Liver (tissue), 9 donors: ENCODE results near the gene ZCCHC14. TPM values are rescaled to one million over a fixed set of nuclear protein-coding genes. Genes with fewer than 3 reads are reported as not detected.

ENCODE experiments used
- DNase-seq: peaks from one replicate; pipeline ENCODE4 v3.0.0-alpha.2; 2017; ENCODE audit warnings: low spot score
- H3K27ac ChIP-seq, 2 donors: one replicate each; pipeline ENCODE4 v1.7.0; 2013; ENCODE audit warnings: inconsistent platforms in 2 of 2, low read length in 2 of 2, control low read depth in 1 of 2, low read depth in 1 of 2, mild to moderate bottlenecking in 1 of 2
- H3K27me3 ChIP-seq, 4 donors: one replicate each; pipeline versions ENCODE4 v1.6.1 to v1.7.0; 2013; ENCODE audit warnings: low read length in 3 of 4, inconsistent platforms in 1 of 4, mild to moderate bottlenecking in 1 of 4, moderate library complexity in 1 of 4; ENCODE audit not compliant: control insufficient read depth in 4 of 4, insufficient read depth in 4 of 4
- H3K36me3 ChIP-seq, 4 donors: one replicate each; pipeline versions ENCODE4 v1.6.1 to v1.7.0; 2013; ENCODE audit warnings: low read length in 3 of 4, mild to moderate bottlenecking in 3 of 4, low read depth in 1 of 4, moderate library complexity in 1 of 4; ENCODE audit not compliant: control insufficient read depth in 4 of 4, insufficient read depth in 3 of 4
- H3K4me1 ChIP-seq, 4 donors: one replicate each; pipeline versions ENCODE4 v1.6.1 to v1.7.0; 2013; ENCODE audit warnings: low read length in 3 of 4, mild to moderate bottlenecking in 3 of 4, moderate library complexity in 1 of 4; ENCODE audit not compliant: control insufficient read depth in 4 of 4, insufficient read depth in 4 of 4
- H3K4me3 ChIP-seq, 3 donors: one replicate each; pipeline versions ENCODE4 v1.6.1 to v1.7.0; 2013; ENCODE audit warnings: low read length in 3 of 3, control low read depth in 1 of 3, low read depth in 1 of 3, mild to moderate bottlenecking in 1 of 3
- H3K9ac ChIP-seq, 2 donors: one replicate each; pipeline ENCODE4 v1.7.0; 2013; ENCODE audit warnings: low read length in 2 of 2, mild to moderate bottlenecking in 2 of 2, moderate library complexity in 2 of 2, control low read depth in 1 of 2, low read depth in 1 of 2
- H3K9me3 ChIP-seq, 4 donors: one replicate each; pipeline versions ENCODE4 v1.6.1 to v1.7.0; 2013; ENCODE audit warnings: low read length in 3 of 4; ENCODE audit not compliant: control insufficient read depth in 4 of 4
- EGR1 ChIP-seq, 2 donors: IDR thresholded peaks; 2 replicates each; pipeline ENCODE4 v1.6.1; 2016 to 2018; ENCODE audit warnings: antibody characterized with exemption in 2 of 2, low read depth in 2 of 2
- FOXA1 ChIP-seq: IDR thresholded peaks from 2 replicates; pipeline ENCODE4 v1.6.1; 2016; ENCODE audit warnings: antibody characterized with exemption
- FOXA2 ChIP-seq: IDR thresholded peaks from 2 replicates; pipeline ENCODE4 v1.6.1; 2016; ENCODE audit warnings: antibody characterized with exemption
- GABPA ChIP-seq, 2 donors: IDR thresholded peaks in 1 of 2; conservative IDR thresholded peaks in 1 of 2; 2 replicates each; pipeline ENCODE4 v1.6.1; 2016; ENCODE audit warnings: antibody characterized with exemption in 2 of 2, mild to moderate bottlenecking in 1 of 2, moderate library complexity in 1 of 2
- HNF4A ChIP-seq, 2 donors: conservative IDR thresholded peaks; 2 replicates each; pipeline ENCODE4 v1.6.1; 2016; ENCODE audit warnings: antibody characterized with exemption in 2 of 2, mild to moderate bottlenecking in 2 of 2
- HNF4G ChIP-seq: IDR thresholded peaks from 2 replicates; pipeline ENCODE4 v1.6.1; 2016; ENCODE audit warnings: antibody characterized with exemption
- JUND ChIP-seq, 2 donors: IDR thresholded peaks; 2 replicates each; pipeline ENCODE4 v1.6.1; 2016; ENCODE audit warnings: antibody characterized with exemption in 2 of 2
- RAD21 ChIP-seq, 2 donors: IDR thresholded peaks; 2 replicates each; pipeline ENCODE4 v1.6.1; 2016; ENCODE audit warnings: antibody characterized with exemption in 2 of 2, mild to moderate bottlenecking in 2 of 2
- RXRA ChIP-seq, 2 donors: IDR thresholded peaks; 2 replicates each; pipeline ENCODE4 v1.6.1; 2017 to 2018; ENCODE audit warnings: antibody characterized with exemption in 2 of 2, mild to moderate bottlenecking in 1 of 2
- SP1 ChIP-seq: IDR thresholded peaks from 2 replicates; pipeline ENCODE4 v1.6.1; 2018; ENCODE audit warnings: antibody characterized with exemption, mild to moderate bottlenecking
- TAF1 ChIP-seq: conservative IDR thresholded peaks from 2 replicates; pipeline ENCODE4 v1.6.1; 2016; ENCODE audit warnings: antibody characterized with exemption, mild to moderate bottlenecking
- YY1 ChIP-seq: IDR thresholded peaks from 2 replicates; pipeline ENCODE4 v1.6.1; 2016; ENCODE audit warnings: antibody characterized with exemption, mild to moderate bottlenecking
- WGBS: extraction: QIAGEN DNeasy Blood & Tissue Kit; methylation state at CpG from one replicate; pipeline ENCODE4 v1.1.7; 2013; 5-methylcytosine and 5-hydroxymethylcytosine counted together
- polyA plus RNA-seq, 2 donors: library from polyadenylated mRNA; stranded (reverse) in 1 of 2; unstranded in 1 of 2; fragments of 200-250 nt in 1 of 2; fragments of >200 nt in 1 of 2; fragmentation: Nextera tagmentation in 1 of 2; extraction: Ambion mirVana in 1 of 2; gene quantifications; one replicate each; pipeline versions ENCODE4 v1.2.1 to v1.2.3, GENCODE V29; 2013 to 2015
- total RNA-seq, 2 donors: library from RNA; depleted of rRNA; stranded (reverse); fragments of >200 nt; gene quantifications; one replicate each; pipeline ENCODE4 v1.2.3, GENCODE V29; 2014
- TF ChIP-seq, protein P1 (sequence below): IDR thresholded peaks from 2 replicates; pipeline ENCODE4 v1.6.1; 2016; ENCODE audit warnings: antibody characterized with exemption
- TF ChIP-seq, protein P2 (sequence below): IDR thresholded peaks from 2 replicates; pipeline ENCODE4 v1.6.1; 2016; ENCODE audit warnings: antibody characterized with exemption, mild to moderate bottlenecking
- donor health status: healthy.
- donor health status: healthy.
- donor health status: healthy.
- donor health status: healthy.
- donor health status: healthy.

Gene ZCCHC14
- total and polyA plus RNA-seq, 4 donors: 6.3 to 21.7 (median 8.0) TPM

DNA sequence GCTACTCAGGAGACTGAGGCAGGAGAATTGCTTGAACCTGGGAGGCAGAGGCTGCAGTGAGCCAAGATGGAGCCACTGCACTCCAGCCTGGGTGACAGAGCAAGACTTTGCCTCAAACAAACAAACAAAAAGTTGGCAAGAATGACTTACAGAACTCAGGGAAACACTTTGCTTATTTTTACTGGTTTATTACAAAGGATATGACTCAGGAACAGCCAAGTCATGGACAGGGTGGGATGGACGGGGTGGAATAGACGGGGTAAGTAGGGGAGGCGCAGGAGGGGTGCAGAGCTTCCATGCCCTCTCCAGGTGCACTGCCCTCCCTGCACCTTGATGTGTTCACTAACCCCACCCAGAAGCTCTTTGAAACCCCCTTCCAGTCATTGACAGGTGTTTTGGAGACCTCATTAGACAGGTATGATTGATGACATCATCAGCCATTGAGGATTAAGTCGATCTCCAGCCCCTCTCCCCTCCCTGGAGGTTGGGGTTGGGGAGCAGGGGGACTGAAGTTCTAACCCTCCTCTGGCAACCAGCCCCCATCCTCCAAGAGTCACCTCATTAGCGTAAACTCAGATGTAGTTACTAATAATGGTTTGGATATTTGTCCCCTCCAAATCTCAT, 41.3 kb upstream of the ZCCHC14 start:
- no peaks in the 10 kb centered on the region for H3K27me3 ChIP-seq
- H3K36me3 ChIP-seq: no peaks in the 10 kb centered on the region
- no peak overlapping the region for H3K27ac ChIP-seq
- no peak overlapping the region for H3K4me3 ChIP-seq
- WGBS: 85% methylated on average over 5 of the region's 5 CpGs
- no peak for DNase-seq
- H3K4me1 ChIP-seq: peaks cover 2 to 44% (median 12%) of the 10 kb centered on the region in 4 donors
- H3K9me3 ChIP-seq: no peaks in the 10 kb centered on the region
- no peak for TF ChIP-seq SP1
- no peak for TF ChIP-seq FOXA2
- no peak for TF ChIP-seq HNF4G
- no peak for TF ChIP-seq TAF1
- TF ChIP-seq, protein P1, sequence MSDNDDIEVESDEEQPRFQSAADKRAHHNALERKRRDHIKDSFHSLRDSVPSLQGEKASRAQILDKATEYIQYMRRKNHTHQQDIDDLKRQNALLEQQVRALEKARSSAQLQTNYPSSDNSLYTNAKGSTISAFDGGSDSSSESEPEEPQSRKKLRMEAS: no peak
- no peak for TF ChIP-seq JUND (IDR thresholded peaks at IDR 0.05)
- no peak overlapping the region for H3K9ac ChIP-seq

DNA sequence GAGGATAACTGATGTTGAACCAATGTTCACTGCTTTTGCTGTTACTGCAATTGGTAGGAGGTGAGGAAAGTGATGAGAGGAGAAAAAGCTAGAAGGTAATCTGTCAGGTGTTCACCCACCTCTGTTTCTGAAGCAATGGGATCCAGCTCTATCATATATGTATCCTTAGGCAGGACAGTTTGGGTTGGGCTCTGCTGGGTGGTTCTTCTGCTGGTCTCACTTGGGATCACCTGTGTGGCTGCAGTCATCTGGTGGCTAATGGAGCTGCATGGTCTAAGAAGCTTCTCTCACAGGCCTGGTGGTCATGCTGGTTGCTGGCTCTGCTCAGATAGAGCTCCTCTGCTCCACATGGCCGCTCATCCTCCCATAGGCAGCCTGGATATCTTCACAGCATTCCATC, 40.2 kb upstream of the ZCCHC14 start:
- H3K4me3 ChIP-seq: no peak overlapping the region
- 90% methylated on average over 1 of the region's 1 CpG for WGBS
- no peak for DNase-seq
- no peaks in the 10 kb centered on the region for H3K27me3 ChIP-seq
- no peaks in the 10 kb centered on the region for H3K9me3 ChIP-seq
- no peak overlapping the region for H3K27ac ChIP-seq
- TF ChIP-seq RXRA (IDR thresholded peaks at IDR 0.05): no peak
- TF ChIP-seq HNF4A (conservative IDR thresholded peaks at IDR 0.05): no peak
- no peak for TF ChIP-seq SP1
- TF ChIP-seq GABPA (IDR thresholded peaks at IDR 0.05 in 1 of 2, conservative IDR thresholded peaks at IDR 0.05 in 1 of 2): no peak
- TF ChIP-seq FOXA1: no peak
- H3K9ac ChIP-seq: no peak overlapping the region
- peaks cover 2 to 54% (median 20%) of the 10 kb centered on the region in 4 donors for H3K4me1 ChIP-seq
- no peaks in the 10 kb centered on the region for H3K36me3 ChIP-seq

DNA sequence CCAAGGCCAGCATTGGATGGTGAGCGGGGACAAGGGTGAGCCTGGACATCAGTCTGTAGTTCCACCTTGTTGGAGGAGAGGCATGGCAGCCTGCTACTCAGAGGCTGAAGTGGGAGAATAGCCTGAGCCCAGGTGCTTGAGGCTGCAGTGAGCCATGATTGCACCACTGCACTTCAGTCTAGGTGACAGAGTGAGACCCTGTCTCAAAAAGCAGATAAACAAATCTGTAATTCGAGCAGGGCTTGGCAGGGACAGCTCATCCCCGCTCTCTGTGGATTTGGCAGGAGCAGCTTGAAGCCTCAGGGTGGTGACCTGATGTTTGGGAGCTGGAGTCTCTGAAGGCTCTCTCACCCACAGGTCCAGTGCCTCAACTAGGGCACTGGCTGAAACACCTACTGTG, 38.6 kb upstream of the ZCCHC14 start:
- Histone ChIP-seq H3K9ac (no peak overlapping the region), H3K4me1 (peaks cover 2 to 48% (median 22%) of the 10 kb centered on the region in 4 donors), H3K4me3 (no peak overlapping the region), H3K36me3 (no peaks in the 10 kb centered on the region), H3K9me3 (no peaks in the 10 kb centered on the region), H3K27me3 (no peaks in the 10 kb centered on the region), H3K27ac (peak overlapping the region; percentile 42 to 49)
- no peak for DNase-seq
- TF ChIP-seq, protein P2, sequence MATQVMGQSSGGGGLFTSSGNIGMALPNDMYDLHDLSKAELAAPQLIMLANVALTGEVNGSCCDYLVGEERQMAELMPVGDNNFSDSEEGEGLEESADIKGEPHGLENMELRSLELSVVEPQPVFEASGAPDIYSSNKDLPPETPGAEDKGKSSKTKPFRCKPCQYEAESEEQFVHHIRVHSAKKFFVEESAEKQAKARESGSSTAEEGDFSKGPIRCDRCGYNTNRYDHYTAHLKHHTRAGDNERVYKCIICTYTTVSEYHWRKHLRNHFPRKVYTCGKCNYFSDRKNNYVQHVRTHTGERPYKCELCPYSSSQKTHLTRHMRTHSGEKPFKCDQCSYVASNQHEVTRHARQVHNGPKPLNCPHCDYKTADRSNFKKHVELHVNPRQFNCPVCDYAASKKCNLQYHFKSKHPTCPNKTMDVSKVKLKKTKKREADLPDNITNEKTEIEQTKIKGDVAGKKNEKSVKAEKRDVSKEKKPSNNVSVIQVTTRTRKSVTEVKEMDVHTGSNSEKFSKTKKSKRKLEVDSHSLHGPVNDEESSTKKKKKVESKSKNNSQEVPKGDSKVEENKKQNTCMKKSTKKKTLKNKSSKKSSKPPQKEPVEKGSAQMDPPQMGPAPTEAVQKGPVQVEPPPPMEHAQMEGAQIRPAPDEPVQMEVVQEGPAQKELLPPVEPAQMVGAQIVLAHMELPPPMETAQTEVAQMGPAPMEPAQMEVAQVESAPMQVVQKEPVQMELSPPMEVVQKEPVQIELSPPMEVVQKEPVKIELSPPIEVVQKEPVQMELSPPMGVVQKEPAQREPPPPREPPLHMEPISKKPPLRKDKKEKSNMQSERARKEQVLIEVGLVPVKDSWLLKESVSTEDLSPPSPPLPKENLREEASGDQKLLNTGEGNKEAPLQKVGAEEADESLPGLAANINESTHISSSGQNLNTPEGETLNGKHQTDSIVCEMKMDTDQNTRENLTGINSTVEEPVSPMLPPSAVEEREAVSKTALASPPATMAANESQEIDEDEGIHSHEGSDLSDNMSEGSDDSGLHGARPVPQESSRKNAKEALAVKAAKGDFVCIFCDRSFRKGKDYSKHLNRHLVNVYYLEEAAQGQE: peak; percentile 17
- no peak for TF ChIP-seq TAF1
- TF ChIP-seq HNF4A (conservative IDR thresholded peaks at IDR 0.05): peak in 1 of 2 donors; percentile 56
- no peak for TF ChIP-seq GABPA (IDR thresholded peaks at IDR 0.05 in 1 of 2, conservative IDR thresholded peaks at IDR 0.05 in 1 of 2)
- TF ChIP-seq RXRA (IDR thresholded peaks at IDR 0.05): peak in 1 of 2 donors; percentile 41
- TF ChIP-seq SP1: no peak
- TF ChIP-seq RAD21 (IDR thresholded peaks at IDR 0.05): no peak
- TF ChIP-seq YY1: no peak
- TF ChIP-seq EGR1 (IDR thresholded peaks at IDR 0.05; ENCODE audit: low read depth in 2 of 2): no peak
- TF ChIP-seq, protein P1: no peak
- TF ChIP-seq FOXA2: no peak
- no peak for TF ChIP-seq JUND (IDR thresholded peaks at IDR 0.05)
- WGBS: 44% methylated on average over 3 of the region's 3 CpGs
